HT1080 (cell line): Measurements from ENCODE around the gene RAD54L. TPM values are rescaled to one million over a fixed set of nuclear protein-coding genes. Genes with fewer than 3 reads are reported as not detected.
"Not testable (repeated sequence)": the region's sequence is repeated elsewhere in the genome, so short reads cannot be mapped to it uniquely, and the experiment has no call there.

ENCODE experiments used
- DNase-seq: peaks from one replicate; pipeline ENCODE4 v3.0.0-alpha.2; 2015; ENCODE audit warnings: low read depth
- total RNA-seq: library from RNA; depleted of rRNA; stranded (reverse); fragments of >200 nt; shearing (Covaris generic); gene quantifications from 2 replicates; pipeline ENCODE4 v1.2.3, GENCODE V29; 2014; rRNA removed

The RAD54L gene
- total RNA-seq, 1 experiment from 2014 or later = 17.6 TPM

- not testable (repeated sequence) for DNase-seq
These were observed 71.7 kb downstream of the RAD54L start for GRCh38 chr1:46319301-46319700.

GRCh38 chr1:46319960-46320914 lies 72.7 kb downstream of the RAD54L start:
- not testable (repeated sequence) for DNase-seq

- DNase-seq = not testable (repeated sequence)
These were observed 74.6 kb downstream of the RAD54L start for GRCh38 chr1:46322191-46322590.

- DNase-seq = not testable (repeated sequence)
These were observed 77.9 kb downstream of the RAD54L start for GRCh38 chr1:46325285-46326076.

Other genes with a start within 250 kb of the RAD54L start
- 2.1 and 2.6 TPM in 2 replicates for gene PIK3R3, start 115.1 kb upstream of the RAD54L start, total RNA-seq
- 0.77 and 2.4 TPM in 2 replicates for gene TSPAN1, start 72.7 kb upstream of the RAD54L start, total RNA-seq
- not detected in 2 replicates for gene P3R3URF, start 71.3 kb upstream of the RAD54L start, total RNA-seq
- 101 and 110 TPM in 2 replicates for gene POMGNT1, start 49.3 kb upstream of the RAD54L start, total RNA-seq
- 0.40 and 0.63 TPM in 2 replicates for gene LURAP1, start 44.4 kb upstream of the RAD54L start, total RNA-seq
- 92.6 and 103 TPM in 2 replicates for gene LRRC41, start 55.9 kb downstream of the RAD54L start, total RNA-seq
- 681 and 1,071 TPM in 2 replicates for gene UQCRH, start 55.9 kb downstream of the RAD54L start, total RNA-seq
- 14.9 and 19.8 TPM in 2 replicates for gene NSUN4, start 93.0 kb downstream of the RAD54L start, total RNA-seq
- gene FAAH, start 146.6 kb downstream of the RAD54L start, total RNA-seq = 0.33 and 0.35 TPM in 2 replicates
- not detected in 2 replicates for gene DMBX1, start 242.1 kb downstream of the RAD54L start, total RNA-seq